IPS-18c (cell line): Measurements from ENCODE around the gene ADISSP.
"Not testable (repeated sequence)": the region's sequence is repeated elsewhere in the genome, so short reads cannot be mapped to it uniquely, and the experiment has no call there.

Source experiments
- H3K4me3 ChIP-seq: 2 replicates; pipeline ENCODE4 v1.7.0; 2013; ENCODE audit warnings: low read depth, mild to moderate bottlenecking, low read length, moderate library complexity; ENCODE audit not compliant: insufficient read depth
- H3K9me3 ChIP-seq: one replicate; pipeline ENCODE4 v1.6.1; 2013; ENCODE audit warnings: mild to moderate bottlenecking, low read length, moderate library complexity; ENCODE audit not compliant: control insufficient read depth, insufficient read depth

The ADISSP gene

GRCh38 chr20:3800878-3801260 lies 33.3 kb upstream of the ADISSP start:
- no peaks in the 10 kb centered on the region for H3K9me3 ChIP-seq
- no peak overlapping the region for H3K4me3 ChIP-seq

GRCh38 chr20:3800256-3800877 lies 32.8 kb upstream of the ADISSP start:
- peak overlapping the region; percentile 40 for H3K4me3 ChIP-seq

GRCh38 chr20:3798908-3799248 lies 31.3 kb upstream of the ADISSP start:
- Histone ChIP-seq H3K4me3 (no peak overlapping the region), H3K9me3 (no peaks in the 10 kb centered on the region)

More at GRCh38 chr20:3800256-3800877, 32.8 kb upstream of the ADISSP start:
- H3K9me3 ChIP-seq: no peaks in the 10 kb centered on the region

- H3K4me3 ChIP-seq: no peak overlapping the region
These were observed 30.8 kb upstream of the ADISSP start for GRCh38 chr20:3798373-3798768.

GRCh38 chr20:3797592-3798372 lies 30.2 kb upstream of the ADISSP start:
- Histone ChIP-seq H3K4me3 (no peak overlapping the region), H3K9me3 (no peaks in the 10 kb centered on the region)

More at GRCh38 chr20:3798373-3798768, 30.8 kb upstream of the ADISSP start:
- H3K9me3 ChIP-seq: no peaks in the 10 kb centered on the region

- Histone ChIP-seq H3K4me3 (peak overlapping the region; percentile 73; the same call in 1 of the 2 replicates), H3K9me3 (no peaks in the 10 kb centered on the region)
These were observed 29.6 kb upstream of the ADISSP start for GRCh38 chr20:3797226-3797545.

- Histone ChIP-seq H3K9me3 (no peaks in the 10 kb centered on the region), H3K4me3 (peak overlapping the region; percentile 73)
These were observed 29.1 kb upstream of the ADISSP start for GRCh38 chr20:3796477-3797225.

- no peaks in the 10 kb centered on the region for H3K9me3 ChIP-seq
These were observed 28.2 kb upstream of the ADISSP start, which contains the start of gene CDC25B for GRCh38 chr20:3795511-3796468. Gene CDC25B (plus strand): TSS chr20:3796310. CDS start chr20:3796532, 222 bp downstream.

GRCh38 chr20:3794701-3795420 lies 27.3 kb upstream of the ADISSP start:
- no peak overlapping the region for H3K4me3 ChIP-seq

More at GRCh38 chr20:3795511-3796468, 28.2 kb upstream of the ADISSP start, which contains the start of gene CDC25B:
- peak within 1 kb of the TSS; percentile 90 for H3K4me3 ChIP-seq

GRCh38 chr20:3794168-3794567 lies 26.6 kb upstream of the ADISSP start:
- H3K9me3 ChIP-seq: not testable (repeated sequence)

More at GRCh38 chr20:3794701-3795420, 27.3 kb upstream of the ADISSP start:
- no peaks in the 10 kb centered on the region for H3K9me3 ChIP-seq

GRCh38 chr20:3789201-3789600 lies 21.6 kb upstream of the ADISSP start:
- not testable (repeated sequence) for H3K9me3 ChIP-seq, H3K4me3 ChIP-seq

More at GRCh38 chr20:3794168-3794567, 26.6 kb upstream of the ADISSP start:
- not testable (repeated sequence) for H3K4me3 ChIP-seq

- Histone ChIP-seq H3K4me3 (no peak overlapping the region), H3K9me3 (no peaks in the 10 kb centered on the region)
These were observed 21.2 kb upstream of the ADISSP start for GRCh38 chr20:3788685-3789155.

GRCh38 chr20:3787324-3788014 lies 19.9 kb upstream of the ADISSP start:
- H3K9me3 ChIP-seq: no peaks in the 10 kb centered on the region
- H3K4me3 ChIP-seq: no peak overlapping the region

- Histone ChIP-seq H3K9me3 (no peaks in the 10 kb centered on the region), H3K4me3 (peak within 1 kb of the TSS; percentile 62)
These were observed 19.2 kb upstream of the ADISSP start, which contains the start of gene CENPB for GRCh38 chr20:3786665-3787323. Gene CENPB (minus strand): TSS chr20:3786740. CDS start chr20:3786483, 257 bp downstream.

GRCh38 chr20:3786126-3786484 lies 18.6 kb upstream of the ADISSP start:
- Histone ChIP-seq H3K4me3 (peak overlapping the region; percentile 62), H3K9me3 (no peaks in the 10 kb centered on the region)
